Lower lobe of right lung (tissue), 2 donors: Measurements from ENCODE around the gene ANP32B. TPM values are rescaled to one million over a fixed set of nuclear protein-coding genes. Genes with fewer than 3 reads are reported as not detected.

Experiments
- ATAC-seq, 2 donors: fragments of 200-7000 bp; cut with Tn5 transposase; one replicate each; pipeline ENCODE4 v1.9.1; 2020 to 2022; ENCODE audit warnings: mild to moderate bottlenecking in 2 of 2, moderate library complexity in 2 of 2
- DNase-seq: peaks from one replicate; pipeline ENCODE4 v3.0.0-alpha.2; 2020
- H3K27ac ChIP-seq: fragments of 200-600 bp; one replicate; pipeline ENCODE4 v1.8.0; 2022
- H3K27me3 ChIP-seq: fragments of 200-600 bp; one replicate; pipeline ENCODE4 v1.8.0; 2022; ENCODE audit warnings: low read depth
- H3K36me3 ChIP-seq: fragments of 200-600 bp; one replicate; pipeline ENCODE4 v1.8.0; 2022; ENCODE audit warnings: mild to moderate bottlenecking
- H3K4me1 ChIP-seq: fragments of 200-600 bp; one replicate; pipeline ENCODE4 v1.8.0; 2022
- H3K4me3 ChIP-seq: fragments of 200-600 bp; one replicate; pipeline ENCODE4 v1.8.0; 2022; ENCODE audit warnings: mild to moderate bottlenecking
- H3K9me3 ChIP-seq: fragments of 200-600 bp; one replicate; pipeline ENCODE4 v1.8.0; 2022
- CTCF ChIP-seq: fragments of 200-600 bp; IDR thresholded peaks from one replicate; pipeline ENCODE4 v1.8.0; 2022; ENCODE audit warnings: antibody characterized with exemption, mild to moderate bottlenecking
- intact Hi-C: fragments of 100-400 bp; cut with DNase I; formaldehyde crosslinking; loops from one replicate; pipeline ENCODE4 v1.11.0; 2022
- total RNA-seq: library from RNA; stranded (reverse); fragmentation: NEBNext Ultra II Directional; extraction: Animal tissue kit (Norgen Biotek cat#: 25700); gene quantifications from one replicate; pipeline ENCODE4 v1.2.1, GENCODE V29; 2021
- donor health status: DM: no; HTN: yes; CAD: no; lungs with severe emphysema.

The ANP32B gene
- total RNA-seq, 1 donor from 2014 or later: 120 TPM

GRCh38 chr9:97962136-97962535 lies 21.0 kb upstream of the ANP32B start:
- no peak overlapping the region for H3K27ac ChIP-seq
- no peak overlapping the region for H3K4me3 ChIP-seq
- H3K9me3 ChIP-seq: no peaks in the 10 kb centered on the region
- H3K36me3 ChIP-seq: no peaks in the 10 kb centered on the region
- intact Hi-C loops: no loop called here
- H3K27me3 ChIP-seq: no peaks in the 10 kb centered on the region
- no peak for DNase-seq
- ATAC-seq: no peak
- TF ChIP-seq CTCF: no peak
- H3K4me1 ChIP-seq: no peaks in the 10 kb centered on the region

GRCh38 chr9:97962575-97962974 lies 20.6 kb upstream of the ANP32B start:
- TF ChIP-seq CTCF: no peak
- intact Hi-C loops: no loop called here
- no peak for DNase-seq
- H3K9me3 ChIP-seq: no peaks in the 10 kb centered on the region
- no peaks in the 10 kb centered on the region for H3K4me1 ChIP-seq
- H3K27ac ChIP-seq: no peak overlapping the region
- no peak overlapping the region for H3K4me3 ChIP-seq
- no peaks in the 10 kb centered on the region for H3K27me3 ChIP-seq
- ATAC-seq: no peak
- no peaks in the 10 kb centered on the region for H3K36me3 ChIP-seq

- Histone ChIP-seq H3K36me3 (no peaks in the 10 kb centered on the region), H3K9me3 (no peaks in the 10 kb centered on the region), H3K4me3 (no peak overlapping the region), H3K4me1 (no peaks in the 10 kb centered on the region), H3K27me3 (no peaks in the 10 kb centered on the region), H3K27ac (no peak overlapping the region)
- intact Hi-C loops: no loop called here
- DNase-seq (no peak), ATAC-seq (no peak)
- no peak for TF ChIP-seq CTCF
These were observed 19.9 kb upstream of the ANP32B start for GRCh38 chr9:97963232-97963631.

- H3K27ac ChIP-seq: no peak overlapping the region
- H3K36me3 ChIP-seq: no peaks in the 10 kb centered on the region
- TF ChIP-seq CTCF: no peak
- no peaks in the 10 kb centered on the region for H3K9me3 ChIP-seq
- intact Hi-C loops: no loop called here
- H3K4me3 ChIP-seq: no peak overlapping the region
- ATAC-seq (no peak), DNase-seq (no peak)
- no peaks in the 10 kb centered on the region for H3K4me1 ChIP-seq
- no peaks in the 10 kb centered on the region for H3K27me3 ChIP-seq
These were observed 18.2 kb upstream of the ANP32B start for GRCh38 chr9:97964901-97965300.

GRCh38 chr9:97966493-97966892 lies 16.6 kb upstream of the ANP32B start:
- no peak for DNase-seq
- no peak overlapping the region for H3K4me3 ChIP-seq
- no peaks in the 10 kb centered on the region for H3K27me3 ChIP-seq
- no peaks in the 10 kb centered on the region for H3K36me3 ChIP-seq
- ATAC-seq: no peak
- H3K9me3 ChIP-seq: no peaks in the 10 kb centered on the region
- no peak overlapping the region for H3K27ac ChIP-seq
- intact Hi-C loops: no loop called here
- TF ChIP-seq CTCF: no peak
- H3K4me1 ChIP-seq: no peaks in the 10 kb centered on the region

GRCh38 chr9:97969014-97969413 lies 14.1 kb upstream of the ANP32B start:
- no peak for DNase-seq
- intact Hi-C loops: no loop called here
- Histone ChIP-seq H3K27me3 (no peaks in the 10 kb centered on the region), H3K27ac (no peak overlapping the region), H3K4me1 (no peaks in the 10 kb centered on the region), H3K36me3 (no peaks in the 10 kb centered on the region), H3K4me3 (no peak overlapping the region), H3K9me3 (no peaks in the 10 kb centered on the region)
- ATAC-seq: no peak
- TF ChIP-seq CTCF: no peak
